Hepatic stellate cell (primary cell): ENCODE data around the gene ZFR2.
"Not testable (repeated sequence)": the region's sequence is repeated elsewhere in the genome, so short reads cannot be mapped to it uniquely, and the experiment has no call there.

Source experiments
- DNase-seq: peaks from one replicate; pipeline ENCODE4 v3.0.0; 2011; ENCODE audit warnings: low spot score

Gene ZFR2

GRCh38 chr19:3836887-3837286 is 32.0 kb downstream of the ZFR2 start:
- DNase-seq = no peak

GRCh38 chr19:3835055-3835435 is 33.8 kb downstream of the ZFR2 start:
- DNase-seq = no peak

GRCh38 chr19:3834349-3835054 is 34.3 kb downstream of the ZFR2 start:
- no peak for DNase-seq

GRCh38 chr19:3833578-3834348 is 35.1 kb downstream of the ZFR2 start:
- no peak for DNase-seq

- no peak for DNase-seq
Measured at GRCh38 chr19:3832001-3832400, 36.8 kb downstream of the ZFR2 start.

- DNase-seq = no peak
Measured at GRCh38 chr19:3831601-3832000, 37.2 kb downstream of the ZFR2 start.

- DNase-seq = no peak
Measured at GRCh38 chr19:3830621-3831589, 37.9 kb downstream of the ZFR2 start.

- no peak for DNase-seq
Measured at GRCh38 chr19:3827306-3827705, 41.5 kb downstream of the ZFR2 start.

GRCh38 chr19:3826163-3826562 is 42.7 kb downstream of the ZFR2 start:
- no peak for DNase-seq

GRCh38 chr19:3825286-3825956 is 43.4 kb downstream of the ZFR2 start:
- DNase-seq = no peak

- no peak for DNase-seq
Measured at GRCh38 chr19:3823350-3823713, 45.5 kb downstream of the ZFR2 start.

GRCh38 chr19:3822683-3823349 is 46.0 kb downstream of the ZFR2 start:
- DNase-seq = no peak

- peak; percentile 77 for DNase-seq
Measured at GRCh38 chr19:3821857-3822364, 46.9 kb downstream of the ZFR2 start.

- no peak for DNase-seq
Measured at GRCh38 chr19:3821156-3821555, 47.7 kb downstream of the ZFR2 start.

GRCh38 chr19:3819989-3820388 is 48.8 kb downstream of the ZFR2 start:
- DNase-seq = no peak

- DNase-seq = no peak
Measured at GRCh38 chr19:3818918-3819317, 49.9 kb downstream of the ZFR2 start.

- peak; percentile 81 for DNase-seq
Measured at GRCh38 chr19:3818466-3818865, 50.4 kb downstream of the ZFR2 start.

- DNase-seq = no peak
Measured at GRCh38 chr19:3817761-3818160, 51.1 kb downstream of the ZFR2 start.

GRCh38 chr19:3816566-3817218 is 52.1 kb downstream of the ZFR2 start:
- no peak for DNase-seq

- DNase-seq = not testable (repeated sequence)
Measured at GRCh38 chr19:3816148-3816547, 52.7 kb downstream of the ZFR2 start.

- no peak for DNase-seq
Measured at GRCh38 chr19:3814648-3815047, 54.2 kb downstream of the ZFR2 start.
